Stimulated activated CD8-positive, alpha-beta memory T cell treated with anti-CD3 and anti-CD28 coated beads, Interleukin-12 subunit alpha, Interleukin-12 subunit beta, amount 100 ng/mL, for 1 hour (primary cell): ENCODE results near the gene AFF3.
"Not testable (repeated sequence)": the region's sequence is repeated elsewhere in the genome, so short reads cannot be mapped to it uniquely, and the experiment has no call there.

Source experiments
- DNase-seq: peaks from one replicate; pipeline ENCODE4 v3.0.0-alpha.2; 2020; ENCODE audit warnings: low read depth

Gene AFF3

GRCh38 chr2:99695130-99695943 lies 447.1 kb downstream of the AFF3 start:
- no peak for DNase-seq

GRCh38 chr2:99694331-99694730 lies 448.1 kb downstream of the AFF3 start:
- DNase-seq, result no peak

- DNase-seq, result no peak
Observed at GRCh38 chr2:99692785-99693184, 449.6 kb downstream of the AFF3 start.

- no peak for DNase-seq
Observed at GRCh38 chr2:99691926-99692325, 450.5 kb downstream of the AFF3 start.

DNA sequence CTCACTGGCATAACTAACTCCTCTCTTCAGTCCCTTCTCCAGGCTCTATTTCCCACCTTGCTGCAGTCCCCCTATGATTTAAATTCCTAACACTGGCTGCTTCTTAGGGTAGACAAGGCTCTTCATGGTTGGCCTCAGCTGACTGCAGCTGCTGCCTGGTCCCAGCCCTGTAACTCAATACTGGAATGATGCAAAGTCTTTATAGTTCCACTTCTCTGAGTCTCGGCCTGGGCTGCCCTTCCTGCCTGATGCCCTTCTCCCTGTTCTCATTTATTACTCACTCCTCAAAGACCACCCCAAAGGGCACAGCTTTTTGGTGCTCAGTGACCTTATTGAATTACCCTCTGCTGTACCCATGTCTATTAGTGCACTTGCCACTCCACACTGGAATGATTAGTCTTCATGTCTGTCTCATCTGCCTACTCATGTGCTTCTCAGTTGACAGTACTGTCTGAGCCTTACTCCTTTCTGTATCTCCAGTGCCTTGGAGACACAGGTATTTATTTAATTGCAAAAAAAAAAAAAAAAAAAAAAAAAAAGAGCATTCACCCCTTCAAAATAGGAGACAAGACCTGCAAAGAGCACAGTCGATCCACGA lies 453.1 kb downstream of the AFF3 start:
- no peak for DNase-seq

DNA sequence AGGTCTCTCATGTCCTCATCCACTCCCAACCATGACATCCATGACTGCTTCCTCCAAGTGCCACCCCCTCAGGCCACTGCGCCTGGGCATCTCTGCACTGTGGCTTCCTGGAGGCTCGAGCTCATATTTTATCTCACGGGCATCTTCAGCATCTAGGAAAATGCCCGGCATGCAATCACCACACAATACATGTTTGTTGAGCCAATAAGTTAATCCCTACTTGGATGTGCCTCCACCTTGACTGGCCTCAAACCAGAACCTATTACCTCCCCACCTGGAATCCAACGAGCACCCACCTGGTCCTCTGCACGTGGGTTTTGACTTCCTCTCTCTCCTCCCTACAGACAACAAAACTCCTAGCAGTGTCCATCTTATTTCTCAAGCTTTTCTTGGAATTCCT lies 453.7 kb downstream of the AFF3 start:
- DNase-seq, result no peak

- DNase-seq, result no peak
Observed at GRCh38 chr2:99682275-99683060, 459.9 kb downstream of the AFF3 start.

- no peak for DNase-seq
Observed at GRCh38 chr2:99680946-99681345, 461.4 kb downstream of the AFF3 start.

DNA sequence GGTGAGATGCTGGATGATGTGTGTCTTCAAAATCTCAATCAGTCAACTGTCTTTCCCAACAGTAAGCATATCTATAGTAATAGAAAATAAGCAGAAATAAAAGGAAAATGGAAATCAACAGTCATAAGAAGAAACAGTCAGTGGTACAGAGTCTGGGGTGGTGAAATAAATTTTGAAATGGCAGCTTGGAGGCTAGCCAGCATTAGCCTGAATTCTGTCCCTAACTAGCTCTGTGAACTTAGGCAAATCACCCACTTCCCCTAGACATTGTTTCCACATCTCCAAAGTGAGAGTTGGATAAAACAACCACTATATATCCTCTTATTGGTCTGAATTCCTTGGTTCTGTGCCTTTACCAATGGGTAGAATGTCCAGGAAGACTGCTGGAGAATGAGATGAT lies 462.9 kb downstream of the AFF3 start:
- no peak for DNase-seq

GRCh38 chr2:99678625-99679024 lies 463.8 kb downstream of the AFF3 start:
- DNase-seq, result no peak

GRCh38 chr2:99677814-99678213 lies 464.6 kb downstream of the AFF3 start:
- no peak for DNase-seq

- no peak for DNase-seq
Observed at GRCh38 chr2:99675130-99675661, 467.2 kb downstream of the AFF3 start.

- DNase-seq, result no peak
Observed at GRCh38 chr2:99674090-99674489, 468.3 kb downstream of the AFF3 start.

GRCh38 chr2:99672766-99673350 lies 469.5 kb downstream of the AFF3 start:
- no peak for DNase-seq

- DNase-seq, result no peak
Observed at GRCh38 chr2:99670768-99671734, 471.3 kb downstream of the AFF3 start.

- DNase-seq, result no peak
Observed at GRCh38 chr2:99666256-99666655, 476.1 kb downstream of the AFF3 start.

- no peak for DNase-seq
Observed at GRCh38 chr2:99663641-99664040, 478.7 kb downstream of the AFF3 start.

GRCh38 chr2:99662761-99663341 lies 479.5 kb downstream of the AFF3 start:
- no peak for DNase-seq

DNA sequence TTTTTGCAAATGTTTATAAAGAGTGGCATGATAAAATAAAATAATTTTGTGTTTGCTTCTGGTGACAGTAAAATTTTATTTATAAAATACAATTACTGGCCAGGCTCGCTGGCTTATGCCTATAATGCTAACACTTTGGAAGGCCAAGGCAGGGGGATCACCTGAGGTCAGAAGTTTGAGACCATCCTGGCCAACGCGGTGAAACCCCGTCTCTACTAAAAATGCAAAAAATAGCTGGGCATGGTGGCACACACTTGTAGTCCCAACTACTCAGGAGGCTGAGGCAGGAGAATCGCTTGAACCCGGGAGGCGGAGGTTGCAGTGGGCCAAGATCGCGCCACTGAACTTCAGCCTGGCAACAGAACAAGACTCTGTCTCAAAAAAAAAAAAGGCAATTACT lies 480.6 kb downstream of the AFF3 start:
- not testable (repeated sequence) for DNase-seq

DNA sequence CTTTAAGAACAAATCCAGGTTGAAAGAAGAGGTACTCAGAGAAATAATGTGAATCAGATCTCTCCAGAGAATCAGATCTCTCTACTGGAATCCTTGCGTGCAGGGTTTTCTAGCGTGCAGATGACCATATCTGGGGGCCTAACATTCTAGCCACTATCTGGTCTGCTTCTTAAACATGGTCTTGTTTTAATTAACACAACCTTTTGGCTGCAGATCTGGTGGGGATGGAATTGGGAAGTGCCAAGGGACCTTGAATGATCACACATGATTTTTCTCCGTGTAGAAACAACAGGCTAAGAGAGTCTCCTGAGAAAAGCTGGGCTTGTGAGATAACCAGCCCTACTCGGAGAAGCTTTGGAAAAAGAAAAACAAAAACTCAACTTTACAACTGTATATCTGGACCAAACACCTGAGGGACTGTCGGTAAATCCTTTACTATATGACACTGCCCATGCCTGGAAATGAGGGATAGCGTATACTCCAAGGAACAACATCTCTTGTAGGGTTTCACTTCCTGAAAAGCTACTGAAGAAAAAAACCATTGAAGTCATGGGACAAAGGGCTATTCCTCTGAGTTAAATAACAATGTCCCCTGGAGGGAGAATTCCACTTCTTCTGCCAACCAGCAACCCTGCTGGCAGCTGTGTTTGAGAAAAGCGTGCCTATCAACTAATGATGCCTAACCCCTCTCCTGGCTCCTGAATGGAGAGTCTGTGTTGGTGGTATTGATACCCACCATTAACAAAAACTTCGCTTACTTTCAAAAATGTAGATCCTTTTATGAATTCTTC lies 481.6 kb downstream of the AFF3 start:
- DNase-seq, result no peak
